K562 (cell line): Measurements from ENCODE around the gene ERVH48-1. TPM values are rescaled to one million over a fixed set of nuclear protein-coding genes. Genes with fewer than 3 reads are reported as not detected.

Source experiments
- HDAC8 ChIP-seq: fragments of 450-650 bp; IDR thresholded peaks from 2 replicates; pipeline ENCODE4 v1.6.1; 2016; ENCODE audit warnings: mild to moderate bottlenecking, missing genetic modification characterization, moderate library complexity, missing compliant biosample characterization
- SPI1 ChIP-seq: IDR thresholded peaks from 2 replicates; pipeline ENCODE4 v1.6.1; 2011; ENCODE audit warnings: low read depth, low read length, control low read depth, borderline replicate concordance
- XRCC4 ChIP-seq: IDR thresholded peaks from one replicate; pipeline ENCODE4 v1.6.1; 2011; ENCODE audit not compliant: insufficient read depth, insufficient read length; ENCODE audit errors: extremely low read depth
- ZNF717 ChIP-seq: fragments of 250-450 bp; sonication (Bioruptor Pico); IDR thresholded peaks from 2 replicates; pipeline ENCODE4 v1.5.0; 2021
- polyA plus RNA-seq, 8 experiments: library from polyadenylated mRNA; depleted of rRNA in 4 of 8; stranded (reverse) in 5 of 8; unstranded in 3 of 8; fragments of >200 nt; fragmentation: Nextera tagmentation in 2 of 8; fragmentation: Illumina TruSeq in 1 of 8; extraction: Ambion mirVana in 2 of 8; extraction: Trizol in 1 of 8; gene quantifications; 2 replicates each; pipeline versions ENCODE4 v1.2.1 to v1.2.3, GENCODE V29; 2011 to 2014; ENCODE audit warnings: inconsistent platforms in 1 of 8, missing spikeins in 1 of 8
- total RNA-seq, 7 experiments: library from RNA; depleted of rRNA in 6 of 7; stranded (reverse); fragments of >200 nt in 6 of 7; fragmentation: Illumina TruSeq in 2 of 7; extraction: Trizol in 2 of 7; gene quantifications; 2 replicates each; pipeline versions ENCODE4 v1.2.1 to v1.2.3, GENCODE V29; 2011 to 2021; ENCODE audit warnings: low replicate concordance in 1 of 7
- TF ChIP-seq, protein P1 (sequence below): fragments of 450-650 bp; formaldehyde crosslinking; conservative IDR thresholded peaks from 2 replicates; pipeline ENCODE4 v1.4.0; 2022; ENCODE audit warnings: mild to moderate bottlenecking, missing genetic modification characterization
- TF ChIP-seq, protein P2 (sequence below): fragments of 250-450 bp; sonication (Bioruptor Pico); IDR thresholded peaks from 2 replicates; pipeline ENCODE4 v1.4.0; 2020; ENCODE audit warnings: borderline replicate concordance
- TF ChIP-seq, protein P3 (sequence below): fragments of 450-650 bp; IDR thresholded peaks from 2 replicates; pipeline ENCODE4 v1.6.1; 2017; ENCODE audit warnings: mild to moderate bottlenecking, moderate library complexity
- TF ChIP-seq, protein P4 (sequence below): fragments of 450-650 bp; formaldehyde crosslinking; IDR thresholded peaks from 2 replicates; pipeline ENCODE4 v1.4.0; 2022; ENCODE audit warnings: missing genetic modification characterization
- TF ChIP-seq, protein P5 (sequence below): fragments of 150-350 bp; IDR thresholded peaks from 2 replicates; pipeline ENCODE4 v1.6.1; 2014; ENCODE audit warnings: low read depth, mild to moderate bottlenecking, low read length, borderline replicate concordance
- TF ChIP-seq, protein P6 (sequence below), 3 experiments: IDR thresholded peaks in 2 of 3; conservative IDR thresholded peaks in 1 of 3; 2 replicates each; pipeline ENCODE4 v1.5.1; 2011 to 2012; ENCODE audit warnings: low read length in 3 of 3, mild to moderate bottlenecking in 3 of 3, control low read depth in 2 of 3, improper control_type of control experiment in 1 of 3, inconsistent platforms in 1 of 3, low read depth in 1 of 3, mixed read lengths in 1 of 3, moderate library complexity in 1 of 3; ENCODE audit not compliant: insufficient read depth in 2 of 3
- TF ChIP-seq, protein P7 (sequence below): fragments of 200-400 bp; formaldehyde crosslinking; IDR thresholded peaks from 2 replicates; pipeline ENCODE4 v1.6.1; 2017; ENCODE audit warnings: mild to moderate bottlenecking, low read depth, low read length, moderate library complexity

The ERVH48-1 gene
- total and polyA plus RNA-seq, 9 of the 15 experiments (the other 6 are each of a cell fraction or from before 2014, with no cell fraction given): 0.08 to 0.49 (median 0.16) TPM; not detected in 3

DNA sequence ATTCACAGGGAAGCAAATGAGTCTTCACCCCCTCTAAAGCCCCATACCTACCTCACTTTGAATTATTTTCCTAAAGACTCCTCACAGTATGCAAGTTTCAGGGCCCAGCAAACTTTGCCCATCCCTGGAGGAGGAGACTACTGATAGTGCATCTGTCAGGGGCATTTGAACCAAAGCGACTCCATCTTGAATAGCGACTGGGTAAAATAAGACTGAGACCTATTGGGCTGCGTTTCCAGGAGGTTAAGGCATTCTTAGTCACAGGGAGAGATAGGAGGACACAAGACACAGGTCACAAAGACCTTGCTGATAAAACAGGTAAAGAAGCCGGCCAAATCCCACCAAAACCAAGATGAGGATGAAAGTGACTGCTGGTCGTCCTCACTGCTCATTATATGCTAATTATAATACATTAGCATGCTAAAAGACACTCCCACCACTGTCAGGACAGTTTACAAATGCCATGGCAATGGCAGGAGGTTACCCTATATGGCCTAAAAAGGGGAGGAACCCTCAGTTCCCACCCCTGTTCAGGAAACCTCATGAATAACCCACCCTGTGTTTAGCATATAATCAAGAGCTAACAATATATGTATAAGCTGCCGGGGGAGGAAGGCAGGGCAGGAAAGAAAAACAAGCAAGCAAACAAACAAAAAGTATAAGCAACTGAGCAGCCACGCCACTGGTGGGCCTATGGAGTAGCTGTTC lies 45.7 kb upstream of the ERVH48-1 start (continued):
- TF ChIP-seq, protein P1, sequence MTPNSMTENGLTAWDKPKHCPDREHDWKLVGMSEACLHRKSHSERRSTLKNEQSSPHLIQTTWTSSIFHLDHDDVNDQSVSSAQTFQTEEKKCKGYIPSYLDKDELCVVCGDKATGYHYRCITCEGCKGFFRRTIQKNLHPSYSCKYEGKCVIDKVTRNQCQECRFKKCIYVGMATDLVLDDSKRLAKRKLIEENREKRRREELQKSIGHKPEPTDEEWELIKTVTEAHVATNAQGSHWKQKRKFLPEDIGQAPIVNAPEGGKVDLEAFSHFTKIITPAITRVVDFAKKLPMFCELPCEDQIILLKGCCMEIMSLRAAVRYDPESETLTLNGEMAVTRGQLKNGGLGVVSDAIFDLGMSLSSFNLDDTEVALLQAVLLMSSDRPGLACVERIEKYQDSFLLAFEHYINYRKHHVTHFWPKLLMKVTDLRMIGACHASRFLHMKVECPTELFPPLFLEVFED (CRISPR knock-in tag): 0 out of 2 replicates have a peak, but pooled peaks have one; percentile 17
- TF ChIP-seq, protein P2, sequence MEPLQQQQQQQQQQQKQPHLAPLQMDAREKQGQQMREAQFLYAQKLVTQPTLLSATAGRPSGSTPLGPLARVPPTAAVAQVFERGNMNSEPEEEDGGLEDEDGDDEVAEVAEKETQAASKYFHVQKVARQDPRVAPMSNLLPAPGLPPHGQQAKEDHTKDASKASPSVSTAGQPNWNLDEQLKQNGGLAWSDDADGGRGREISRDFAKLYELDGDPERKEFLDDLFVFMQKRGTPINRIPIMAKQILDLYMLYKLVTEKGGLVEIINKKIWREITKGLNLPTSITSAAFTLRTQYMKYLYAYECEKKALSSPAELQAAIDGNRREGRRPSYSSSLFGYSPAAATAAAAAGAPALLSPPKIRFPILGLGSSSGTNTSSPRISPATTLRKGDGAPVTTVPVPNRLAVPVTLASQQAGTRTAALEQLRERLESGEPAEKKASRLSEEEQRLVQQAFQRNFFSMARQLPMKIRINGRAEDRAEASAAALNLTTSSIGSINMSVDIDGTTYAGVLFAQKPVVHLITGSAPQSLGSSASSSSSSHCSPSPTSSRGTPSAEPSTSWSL (CRISPR knock-in tag): no peak; the same call in 1 of the 2 replicates
- TF ChIP-seq XRCC4 (no peak), ZNF717 (CRISPR knock-in tag) (0 out of 2 replicates have a peak, but pooled peaks have one; percentile 68), HDAC8 (tag) (peak; percentile 95), SPI1 (no peak)
- TF ChIP-seq, protein P3, sequence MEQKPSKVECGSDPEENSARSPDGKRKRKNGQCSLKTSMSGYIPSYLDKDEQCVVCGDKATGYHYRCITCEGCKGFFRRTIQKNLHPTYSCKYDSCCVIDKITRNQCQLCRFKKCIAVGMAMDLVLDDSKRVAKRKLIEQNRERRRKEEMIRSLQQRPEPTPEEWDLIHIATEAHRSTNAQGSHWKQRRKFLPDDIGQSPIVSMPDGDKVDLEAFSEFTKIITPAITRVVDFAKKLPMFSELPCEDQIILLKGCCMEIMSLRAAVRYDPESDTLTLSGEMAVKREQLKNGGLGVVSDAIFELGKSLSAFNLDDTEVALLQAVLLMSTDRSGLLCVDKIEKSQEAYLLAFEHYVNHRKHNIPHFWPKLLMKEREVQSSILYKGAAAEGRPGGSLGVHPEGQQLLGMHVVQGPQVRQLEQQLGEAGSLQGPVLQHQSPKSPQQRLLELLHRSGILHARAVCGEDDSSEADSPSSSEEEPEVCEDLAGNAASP: no peak
- TF ChIP-seq, protein P4, sequence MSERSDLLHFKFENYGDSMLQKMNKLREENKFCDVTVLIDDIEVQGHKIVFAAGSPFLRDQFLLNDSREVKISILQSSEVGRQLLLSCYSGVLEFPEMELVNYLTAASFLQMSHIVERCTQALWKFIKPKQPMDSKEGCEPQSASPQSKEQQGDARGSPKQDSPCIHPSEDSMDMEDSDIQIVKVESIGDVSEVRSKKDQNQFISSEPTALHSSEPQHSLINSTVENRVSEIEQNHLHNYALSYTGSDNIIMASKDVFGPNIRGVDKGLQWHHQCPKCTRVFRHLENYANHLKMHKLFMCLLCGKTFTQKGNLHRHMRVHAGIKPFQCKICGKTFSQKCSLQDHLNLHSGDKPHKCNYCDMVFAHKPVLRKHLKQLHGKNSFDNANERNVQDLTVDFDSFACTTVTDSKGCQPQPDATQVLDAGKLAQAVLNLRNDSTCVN (CRISPR knock-in tag): no peak
- TF ChIP-seq, protein P5, sequence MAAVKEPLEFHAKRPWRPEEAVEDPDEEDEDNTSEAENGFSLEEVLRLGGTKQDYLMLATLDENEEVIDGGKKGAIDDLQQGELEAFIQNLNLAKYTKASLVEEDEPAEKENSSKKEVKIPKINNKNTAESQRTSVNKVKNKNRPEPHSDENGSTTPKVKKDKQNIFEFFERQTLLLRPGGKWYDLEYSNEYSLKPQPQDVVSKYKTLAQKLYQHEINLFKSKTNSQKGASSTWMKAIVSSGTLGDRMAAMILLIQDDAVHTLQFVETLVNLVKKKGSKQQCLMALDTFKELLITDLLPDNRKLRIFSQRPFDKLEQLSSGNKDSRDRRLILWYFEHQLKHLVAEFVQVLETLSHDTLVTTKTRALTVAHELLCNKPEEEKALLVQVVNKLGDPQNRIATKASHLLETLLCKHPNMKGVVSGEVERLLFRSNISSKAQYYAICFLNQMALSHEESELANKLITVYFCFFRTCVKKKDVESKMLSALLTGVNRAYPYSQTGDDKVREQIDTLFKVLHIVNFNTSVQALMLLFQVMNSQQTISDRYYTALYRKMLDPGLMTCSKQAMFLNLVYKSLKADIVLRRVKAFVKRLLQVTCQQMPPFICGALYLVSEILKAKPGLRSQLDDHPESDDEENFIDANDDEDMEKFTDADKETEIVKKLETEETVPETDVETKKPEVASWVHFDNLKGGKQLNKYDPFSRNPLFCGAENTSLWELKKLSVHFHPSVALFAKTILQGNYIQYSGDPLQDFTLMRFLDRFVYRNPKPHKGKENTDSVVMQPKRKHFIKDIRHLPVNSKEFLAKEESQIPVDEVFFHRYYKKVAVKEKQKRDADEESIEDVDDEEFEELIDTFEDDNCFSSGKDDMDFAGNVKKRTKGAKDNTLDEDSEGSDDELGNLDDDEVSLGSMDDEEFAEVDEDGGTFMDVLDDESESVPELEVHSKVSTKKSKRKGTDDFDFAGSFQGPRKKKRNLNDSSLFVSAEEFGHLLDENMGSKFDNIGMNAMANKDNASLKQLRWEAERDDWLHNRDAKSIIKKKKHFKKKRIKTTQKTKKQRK: no peak
- TF ChIP-seq, protein P6, sequence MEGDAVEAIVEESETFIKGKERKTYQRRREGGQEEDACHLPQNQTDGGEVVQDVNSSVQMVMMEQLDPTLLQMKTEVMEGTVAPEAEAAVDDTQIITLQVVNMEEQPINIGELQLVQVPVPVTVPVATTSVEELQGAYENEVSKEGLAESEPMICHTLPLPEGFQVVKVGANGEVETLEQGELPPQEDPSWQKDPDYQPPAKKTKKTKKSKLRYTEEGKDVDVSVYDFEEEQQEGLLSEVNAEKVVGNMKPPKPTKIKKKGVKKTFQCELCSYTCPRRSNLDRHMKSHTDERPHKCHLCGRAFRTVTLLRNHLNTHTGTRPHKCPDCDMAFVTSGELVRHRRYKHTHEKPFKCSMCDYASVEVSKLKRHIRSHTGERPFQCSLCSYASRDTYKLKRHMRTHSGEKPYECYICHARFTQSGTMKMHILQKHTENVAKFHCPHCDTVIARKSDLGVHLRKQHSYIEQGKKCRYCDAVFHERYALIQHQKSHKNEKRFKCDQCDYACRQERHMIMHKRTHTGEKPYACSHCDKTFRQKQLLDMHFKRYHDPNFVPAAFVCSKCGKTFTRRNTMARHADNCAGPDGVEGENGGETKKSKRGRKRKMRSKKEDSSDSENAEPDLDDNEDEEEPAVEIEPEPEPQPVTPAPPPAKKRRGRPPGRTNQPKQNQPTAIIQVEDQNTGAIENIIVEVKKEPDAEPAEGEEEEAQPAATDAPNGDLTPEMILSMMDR (IDR thresholded peaks at IDR 0.05 in 2 of 3, conservative IDR thresholded peaks at IDR 0.05 in 1 of 3; ENCODE audit: insufficient read depth in 2 of 3, low read depth in 1 of 3, low read length in 3 of 3): no peak
- TF ChIP-seq, protein P7, sequence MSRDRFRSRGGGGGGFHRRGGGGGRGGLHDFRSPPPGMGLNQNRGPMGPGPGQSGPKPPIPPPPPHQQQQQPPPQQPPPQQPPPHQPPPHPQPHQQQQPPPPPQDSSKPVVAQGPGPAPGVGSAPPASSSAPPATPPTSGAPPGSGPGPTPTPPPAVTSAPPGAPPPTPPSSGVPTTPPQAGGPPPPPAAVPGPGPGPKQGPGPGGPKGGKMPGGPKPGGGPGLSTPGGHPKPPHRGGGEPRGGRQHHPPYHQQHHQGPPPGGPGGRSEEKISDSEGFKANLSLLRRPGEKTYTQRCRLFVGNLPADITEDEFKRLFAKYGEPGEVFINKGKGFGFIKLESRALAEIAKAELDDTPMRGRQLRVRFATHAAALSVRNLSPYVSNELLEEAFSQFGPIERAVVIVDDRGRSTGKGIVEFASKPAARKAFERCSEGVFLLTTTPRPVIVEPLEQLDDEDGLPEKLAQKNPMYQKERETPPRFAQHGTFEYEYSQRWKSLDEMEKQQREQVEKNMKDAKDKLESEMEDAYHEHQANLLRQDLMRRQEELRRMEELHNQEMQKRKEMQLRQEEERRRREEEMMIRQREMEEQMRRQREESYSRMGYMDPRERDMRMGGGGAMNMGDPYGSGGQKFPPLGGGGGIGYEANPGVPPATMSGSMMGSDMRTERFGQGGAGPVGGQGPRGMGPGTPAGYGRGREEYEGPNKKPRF: no peak
